HepG2 (cell line): ENCODE data around the gene SLC25A18. TPM values are rescaled to one million over a fixed set of nuclear protein-coding genes. Genes with fewer than 3 reads are reported as not detected.

Experiments used
- AKAP8 ChIP-seq: sonication (generic); formaldehyde crosslinking; IDR thresholded peaks from 2 replicates; pipeline ENCODE4 v1.5.1; 2020; ENCODE audit warnings: mild to moderate bottlenecking, missing genetic modification reagents
- JUNB ChIP-seq: sonication (generic); formaldehyde crosslinking; IDR thresholded peaks from 2 replicates; pipeline ENCODE4 v1.8.0; 2022; ENCODE audit warnings: missing genetic modification reagents, mild to moderate bottlenecking, borderline replicate concordance
- MAFK ChIP-seq, 2 experiments: IDR thresholded peaks in 1 of 2; conservative IDR thresholded peaks in 1 of 2; 2 replicates each; pipeline ENCODE4 v1.6.1; 2011; ENCODE audit warnings: improper control_type of control experiment in 2 of 2, low read length in 2 of 2
- MLLT10 ChIP-seq: sonication (generic); formaldehyde crosslinking; IDR thresholded peaks from 2 replicates; pipeline ENCODE4 v1.4.0; 2020; ENCODE audit warnings: missing genetic modification reagents
- NFAT5 ChIP-seq: sonication (generic); formaldehyde crosslinking; IDR thresholded peaks from 2 replicates; pipeline ENCODE4 v1.4.0; 2020; ENCODE audit warnings: missing genetic modification reagents
- NFE2 ChIP-seq: sonication (generic); formaldehyde crosslinking; IDR thresholded peaks from 2 replicates; pipeline ENCODE4 v1.4.0; 2020; ENCODE audit warnings: missing genetic modification reagents
- NFE2L2 ChIP-seq: fragments of 150-350 bp; IDR thresholded peaks from 2 replicates; pipeline ENCODE4 v1.6.1; 2014; ENCODE audit warnings: low read length
- NFRKB ChIP-seq: fragments of 450-650 bp; IDR thresholded peaks from 2 replicates; pipeline ENCODE4 v1.6.1; 2017
- NR2F1 ChIP-seq, 2 experiments: fragments of 450-650 bp in 1 of 2; formaldehyde crosslinking in 1 of 2; IDR thresholded peaks; 2 replicates each; pipeline versions ENCODE4 v1.5.0 to v1.6.1; 2016 to 2020; ENCODE audit warnings: mild to moderate bottlenecking in 1 of 2, missing compliant biosample characterization in 1 of 2, missing genetic modification reagents in 1 of 2, moderate library complexity in 1 of 2
- PAWR ChIP-seq: sonication (generic); formaldehyde crosslinking; IDR thresholded peaks from 2 replicates; pipeline ENCODE4 v1.4.0; 2020; ENCODE audit warnings: missing genetic modification reagents, mild to moderate bottlenecking, borderline replicate concordance
- POLR2AphosphoS5 ChIP-seq: IDR thresholded peaks from 2 replicates; pipeline ENCODE4 v1.6.1; 2012; ENCODE audit warnings: low read depth, low read length
- SALL1 ChIP-seq: sonication (generic); formaldehyde crosslinking; IDR thresholded peaks from 2 replicates; pipeline ENCODE4 v1.8.0; 2022; ENCODE audit warnings: mild to moderate bottlenecking, missing genetic modification reagents
- SIN3B ChIP-seq: fragments of 150-350 bp; IDR thresholded peaks from 2 replicates; pipeline ENCODE4 v1.6.1; 2014; ENCODE audit warnings: low read length
- TERF1 ChIP-seq: sonication (generic); formaldehyde crosslinking; IDR thresholded peaks from 2 replicates; pipeline ENCODE4 v1.8.0; 2022; ENCODE audit warnings: mild to moderate bottlenecking, missing genetic modification reagents, moderate library complexity
- XRCC5 ChIP-seq: fragments of 200-400 bp; formaldehyde crosslinking; optimal IDR thresholded peaks from 2 replicates; pipeline ENCODE3; 2017; ENCODE audit warnings: mild to moderate bottlenecking, low read length
- YEATS2 ChIP-seq: sonication (generic); formaldehyde crosslinking; IDR thresholded peaks from 2 replicates; pipeline ENCODE4 v1.4.0; 2020; ENCODE audit warnings: missing genetic modification reagents, borderline replicate concordance
- ZFP41 ChIP-seq: sonication (generic); formaldehyde crosslinking; IDR thresholded peaks from 2 replicates; pipeline ENCODE4 v1.4.0; 2020; ENCODE audit warnings: mild to moderate bottlenecking, missing genetic modification reagents, borderline replicate concordance
- ZNF331 ChIP-seq: sonication (generic); formaldehyde crosslinking; IDR thresholded peaks from 2 replicates; pipeline ENCODE4 v1.4.0; 2020; ENCODE audit warnings: missing genetic modification reagents
- ZNF614 ChIP-seq: IDR thresholded peaks from 2 replicates; pipeline ENCODE4 v1.6.1; 2018; ENCODE audit warnings: missing biosample characterization, missing genetic modification reagents, inconsistent platforms, borderline replicate concordance
- polyA plus RNA-seq, 8 experiments: library from polyadenylated mRNA; depleted of rRNA in 3 of 8; stranded (reverse) in 7 of 8; unstranded in 1 of 8; fragments of >200 nt; fragmentation: Illumina TruSeq in 4 of 8; extraction: Trizol in 4 of 8; gene quantifications; 2 replicates each; pipeline versions ENCODE4 v1.2.1 to v1.2.3, GENCODE V29; 2011 to 2016; ENCODE audit warnings: low read depth in 4 of 8, missing spikeins in 1 of 8, mixed read lengths in 1 of 8; ENCODE audit not compliant: insufficient read depth in 1 of 8
- total RNA-seq, 5 experiments: library from RNA; depleted of rRNA; stranded (reverse); fragments of >200 nt; fragmentation: Illumina TruSeq; extraction: Trizol; gene quantifications; 2 replicates each; pipeline ENCODE4 v1.2.3, GENCODE V29; 2016; ENCODE audit warnings: low read depth in 1 of 5
- TF ChIP-seq, protein P1 (sequence below): IDR thresholded peaks from 2 replicates; pipeline ENCODE4 v1.6.1; 2016; ENCODE audit warnings: missing genetic modification reagents, missing compliant biosample characterization
- TF ChIP-seq, protein P2 (sequence below): sonication (generic); formaldehyde crosslinking; IDR thresholded peaks from 2 replicates; pipeline ENCODE4 v1.4.0; 2020; ENCODE audit warnings: missing genetic modification reagents

SLC25A18 gene
- total and polyA plus RNA-seq, 2 of the 13 experiments (the other 11 are each of a cell fraction or from before 2014, with no cell fraction given) = 0.28 to 0.75 TPM

- no peak for TF ChIP-seq NFE2 (CRISPR knock-in tag)
- TF ChIP-seq NFAT5 (CRISPR knock-in tag) = no peak
- TF ChIP-seq ZNF614 (CRISPR knock-in tag) = 0 out of 2 replicates have a peak, but pooled peaks have one; percentile 39
- TF ChIP-seq, protein P1, sequence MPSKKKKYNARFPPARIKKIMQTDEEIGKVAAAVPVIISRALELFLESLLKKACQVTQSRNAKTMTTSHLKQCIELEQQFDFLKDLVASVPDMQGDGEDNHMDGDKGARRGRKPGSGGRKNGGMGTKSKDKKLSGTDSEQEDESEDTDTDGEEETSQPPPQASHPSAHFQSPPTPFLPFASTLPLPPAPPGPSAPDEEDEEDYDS (CRISPR knock-in tag) = peak; percentile 26; the same call in 1 of the 2 replicates
- no peak for TF ChIP-seq NFRKB
- TF ChIP-seq POLR2AphosphoS5 = no peak
- TF ChIP-seq AKAP8 (CRISPR knock-in tag) = no peak
- TF ChIP-seq SIN3B = no peak
- peak; percentile 28; the same call in 1 of the 2 replicates for TF ChIP-seq SALL1
- peak; percentile 26; the same call in 1 of the 2 replicates for TF ChIP-seq ZNF331 (CRISPR knock-in tag)
- TF ChIP-seq NR2F1 (CRISPR knock-in tag; IDR thresholded peaks at IDR 0.05) = 0 out of 4 replicates have a peak, but pooled peaks of 1 of the 2 experiments have one; percentile 20
- TF ChIP-seq PAWR (CRISPR knock-in tag) = no peak
- no peak for TF ChIP-seq TERF1
- no peak for TF ChIP-seq ZFP41 (CRISPR knock-in tag)
- TF ChIP-seq, protein P2, sequence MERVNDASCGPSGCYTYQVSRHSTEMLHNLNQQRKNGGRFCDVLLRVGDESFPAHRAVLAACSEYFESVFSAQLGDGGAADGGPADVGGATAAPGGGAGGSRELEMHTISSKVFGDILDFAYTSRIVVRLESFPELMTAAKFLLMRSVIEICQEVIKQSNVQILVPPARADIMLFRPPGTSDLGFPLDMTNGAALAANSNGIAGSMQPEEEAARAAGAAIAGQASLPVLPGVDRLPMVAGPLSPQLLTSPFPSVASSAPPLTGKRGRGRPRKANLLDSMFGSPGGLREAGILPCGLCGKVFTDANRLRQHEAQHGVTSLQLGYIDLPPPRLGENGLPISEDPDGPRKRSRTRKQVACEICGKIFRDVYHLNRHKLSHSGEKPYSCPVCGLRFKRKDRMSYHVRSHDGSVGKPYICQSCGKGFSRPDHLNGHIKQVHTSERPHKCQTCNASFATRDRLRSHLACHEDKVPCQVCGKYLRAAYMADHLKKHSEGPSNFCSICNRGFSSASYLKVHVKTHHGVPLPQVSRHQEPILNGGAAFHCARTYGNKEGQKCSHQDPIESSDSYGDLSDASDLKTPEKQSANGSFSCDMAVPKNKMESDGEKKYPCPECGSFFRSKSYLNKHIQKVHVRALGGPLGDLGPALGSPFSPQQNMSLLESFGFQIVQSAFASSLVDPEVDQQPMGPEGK (CRISPR knock-in tag) = 0 out of 2 replicates have a peak, but pooled peaks have one; percentile 41
- TF ChIP-seq JUNB (CRISPR knock-in tag) = no peak
- no peak for TF ChIP-seq NFE2L2
- TF ChIP-seq MAFK (conservative IDR thresholded peaks at IDR 0.05 in 1 of 2, IDR thresholded peaks at IDR 0.05 in 1 of 2; ENCODE audit: low read length in 2 of 2) = no peak
- TF ChIP-seq XRCC5 = no peak
- no peak for TF ChIP-seq MLLT10 (CRISPR knock-in tag)
- TF ChIP-seq YEATS2 (CRISPR knock-in tag) = peak; percentile 38; the same call in 1 of the 2 replicates
Measured at GRCh38 chr22:17562906-17563870, at the start of gene SLC25A18 (continued).
